Stimulated activated CD8-positive, alpha-beta memory T cell treated with anti-CD3 and anti-CD28 coated beads, Interleukin-12 subunit alpha, Interleukin-12 subunit beta, amount 100 ng/mL, for 24 hours (primary cell): ENCODE results near the gene ABHD11.
"Not testable (repeated sequence)": the region's sequence is repeated elsewhere in the genome, so short reads cannot be mapped to it uniquely, and the experiment has no call there.

Source experiments
- DNase-seq: peaks from one replicate; pipeline ENCODE4 v3.0.0-alpha.2; 2020; ENCODE audit errors: extremely low read depth

Gene ABHD11

GRCh38 chr7:73738612-73739386, at the start of gene ABHD11:
Gene ABHD11, minus strand, starts transcription at chr7:73738802. Its CDS starts 32 bp downstream, at chr7:73738770.
- peak; percentile 95 for DNase-seq

- DNase-seq: not testable (repeated sequence)
These were observed 49.1 kb upstream of the ABHD11 start for GRCh38 chr7:73787786-73788048.

GRCh38 chr7:73786588-73786987, 48.0 kb upstream of the ABHD11 start:
- no peak for DNase-seq

GRCh38 chr7:73779517-73779916, 40.9 kb upstream of the ABHD11 start:
- DNase-seq: no peak

- no peak for DNase-seq
These were observed 40.3 kb upstream of the ABHD11 start for GRCh38 chr7:73778801-73779389.

GRCh38 chr7:73774923-73775322, 36.3 kb upstream of the ABHD11 start:
- no peak for DNase-seq

GRCh38 chr7:73773700-73774517, 35.3 kb upstream of the ABHD11 start:
- no peak for DNase-seq

- DNase-seq: no peak
These were observed 32.5 kb upstream of the ABHD11 start for GRCh38 chr7:73770860-73771670.

- DNase-seq: no peak
These were observed 31.6 kb upstream of the ABHD11 start, which contains the start of gene CLDN3 for GRCh38 chr7:73770002-73770859. Gene CLDN3, minus strand, starts transcription at chr7:73770270. Its CDS starts 221 bp downstream, at chr7:73770049.

- no peak for DNase-seq
These were observed 30.9 kb upstream of the ABHD11 start for GRCh38 chr7:73769481-73770001.

- DNase-seq: no peak
These were observed 30.3 kb upstream of the ABHD11 start for GRCh38 chr7:73768641-73769480.

- DNase-seq: no peak
These were observed 28.1 kb upstream of the ABHD11 start for GRCh38 chr7:73766556-73767229.

- DNase-seq: no peak
These were observed 24.0 kb upstream of the ABHD11 start for GRCh38 chr7:73762659-73762999.

- no peak for DNase-seq
These were observed 23.5 kb upstream of the ABHD11 start for GRCh38 chr7:73761854-73762658.

GRCh38 chr7:73758581-73759138, 20.1 kb upstream of the ABHD11 start:
- DNase-seq: no peak

- DNase-seq: no peak
These were observed 11.6 kb upstream of the ABHD11 start for GRCh38 chr7:73749931-73750776.

- DNase-seq: no peak
These were observed 7.8 kb upstream of the ABHD11 start for GRCh38 chr7:73746378-73746777.
